ENCODE results near the gene ALG6.
"Not testable (repeated sequence)": the region's sequence is repeated elsewhere in the genome, so short reads cannot be mapped to it uniquely, and the experiment has no call there.

ALG6 gene

GRCh38 chr1:63328122-63328521, 39.3 kb upstream of the ALG6 start:
- DNase-seq (ENCODE audit: low read depth in 3 of 3, low spot score in 1 of 3): no peak

- no peak for DNase-seq (ENCODE audit: low read depth in 3 of 3, low spot score in 1 of 3)
These were observed 38.6 kb upstream of the ALG6 start for GRCh38 chr1:63328781-63329180.

DNA sequence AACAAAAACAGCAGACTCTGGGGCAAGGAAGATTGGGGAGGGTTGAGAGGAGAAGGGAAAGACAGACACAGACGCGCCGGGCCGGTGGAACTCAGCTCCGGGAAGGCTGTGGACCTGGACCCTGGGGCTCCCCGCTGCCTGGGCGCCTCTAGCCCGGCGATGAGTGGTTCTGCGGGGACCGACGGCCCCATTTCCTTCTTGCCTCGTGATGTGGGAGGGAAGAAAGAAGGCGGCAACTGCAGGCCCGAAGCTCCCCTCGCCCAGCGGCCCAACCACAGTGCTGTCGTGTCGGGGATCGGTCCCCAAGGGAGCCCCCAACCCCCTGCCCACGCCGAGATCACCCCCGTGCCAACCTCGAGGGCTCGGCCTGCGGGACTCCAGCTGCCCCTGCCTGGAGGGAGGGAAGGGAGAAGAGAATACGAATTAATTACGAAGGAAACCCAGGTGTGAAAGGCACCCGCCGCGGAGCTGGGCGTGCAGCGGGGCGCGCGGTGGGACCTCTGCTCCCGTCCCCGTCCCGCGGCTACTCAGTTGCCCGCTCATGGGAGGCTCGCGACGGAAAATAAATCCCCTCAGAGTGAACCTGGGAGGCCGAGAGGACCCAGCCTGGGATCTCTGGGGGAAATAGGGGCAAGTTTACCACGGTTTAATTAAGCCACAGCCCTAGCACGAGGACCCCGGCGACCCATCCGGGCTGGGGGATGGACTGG, 37.7 kb upstream of the ALG6 start:
- no peak for DNase-seq (ENCODE audit: low read depth in 3 of 3, low spot score in 1 of 3)

GRCh38 chr1:63330331-63330916, 37.0 kb upstream of the ALG6 start:
- DNase-seq (ENCODE audit: low read depth in 3 of 3, low spot score in 1 of 3): no peak

- no peak for DNase-seq (ENCODE audit: low read depth in 3 of 3, low spot score in 1 of 3)
These were observed 25.0 kb upstream of the ALG6 start for GRCh38 chr1:63342402-63342801.

DNA sequence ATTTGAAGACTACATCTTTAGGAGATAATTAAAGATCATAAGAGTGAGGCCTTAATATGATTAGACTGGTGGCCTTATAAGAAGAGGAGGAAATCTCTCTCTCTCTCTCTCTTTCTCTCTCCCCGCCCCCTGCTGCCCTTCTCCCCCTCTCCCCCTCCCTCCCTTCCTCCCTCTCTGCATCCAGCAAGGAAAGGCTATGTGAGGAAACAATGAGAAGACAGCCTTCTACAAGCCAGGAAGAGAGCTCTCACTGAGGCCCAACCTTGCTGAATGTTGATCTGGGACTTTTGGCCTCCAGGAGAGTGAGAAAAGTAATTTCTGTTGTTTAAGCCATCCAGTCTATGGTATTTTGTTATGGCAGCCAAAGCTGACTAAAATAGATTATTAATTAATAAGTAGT, 23.5 kb upstream of the ALG6 start:
- no peak for DNase-seq (ENCODE audit: low read depth in 3 of 3, low spot score in 1 of 3)

GRCh38 chr1:63350320-63350719, 17.1 kb upstream of the ALG6 start:
- no peak for DNase-seq (ENCODE audit: low read depth in 3 of 3, low spot score in 1 of 3)

DNA sequence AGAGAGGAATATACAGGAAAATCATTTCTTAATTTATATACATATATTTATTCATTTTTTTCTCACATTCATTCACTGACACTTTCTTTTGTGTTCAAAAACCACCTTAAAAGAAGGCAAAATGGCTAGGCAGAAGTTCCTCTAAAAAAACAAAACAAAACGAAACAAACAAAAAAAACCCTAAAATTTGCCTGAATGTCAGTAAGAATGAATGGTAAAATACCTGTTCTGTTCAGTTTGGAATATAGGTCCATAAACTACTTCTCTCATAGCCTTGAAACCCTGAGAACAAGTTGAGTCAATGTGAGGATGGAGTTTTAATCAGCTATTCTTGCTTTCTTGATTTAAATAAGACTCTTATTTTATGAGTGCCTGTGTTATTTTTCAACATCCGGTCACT, 14.7 kb upstream of the ALG6 start:
- no peak for DNase-seq (ENCODE audit: low read depth in 3 of 3, low spot score in 1 of 3)

- DNase-seq (ENCODE audit: low read depth in 3 of 3, low spot score in 1 of 3): not testable (repeated sequence)
These were observed 11.2 kb upstream of the ALG6 start for GRCh38 chr1:63356234-63356633.

- DNase-seq (ENCODE audit: low read depth in 3 of 3, low spot score in 1 of 3): no peak
These were observed 7.9 kb upstream of the ALG6 start for GRCh38 chr1:63359561-63359960.

GRCh38 chr1:63362073-63362472, 5.4 kb upstream of the ALG6 start:
- no peak for DNase-seq (ENCODE audit: low read depth in 3 of 3, low spot score in 1 of 3)

DNA sequence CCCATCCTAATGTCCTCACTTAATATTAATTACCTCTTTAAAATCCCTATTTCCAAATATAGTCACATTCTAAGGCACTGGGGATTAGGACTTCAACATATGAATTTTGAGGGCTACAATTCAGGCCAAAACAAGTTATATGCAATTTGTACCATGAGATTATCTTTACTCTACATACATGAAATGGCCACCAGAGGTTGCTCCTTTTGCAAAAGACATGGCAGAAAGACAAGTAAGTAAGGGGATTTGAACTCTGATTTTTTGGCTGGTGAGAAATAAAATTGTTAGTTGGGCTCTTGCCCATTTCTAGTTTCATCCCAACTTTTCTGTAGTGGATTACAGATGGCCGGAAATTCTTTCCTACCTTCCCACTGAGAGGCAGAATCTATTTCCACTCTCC, 4.8 kb upstream of the ALG6 start:
- no peak for DNase-seq (ENCODE audit: low read depth in 3 of 3, low spot score in 1 of 3)

DNA sequence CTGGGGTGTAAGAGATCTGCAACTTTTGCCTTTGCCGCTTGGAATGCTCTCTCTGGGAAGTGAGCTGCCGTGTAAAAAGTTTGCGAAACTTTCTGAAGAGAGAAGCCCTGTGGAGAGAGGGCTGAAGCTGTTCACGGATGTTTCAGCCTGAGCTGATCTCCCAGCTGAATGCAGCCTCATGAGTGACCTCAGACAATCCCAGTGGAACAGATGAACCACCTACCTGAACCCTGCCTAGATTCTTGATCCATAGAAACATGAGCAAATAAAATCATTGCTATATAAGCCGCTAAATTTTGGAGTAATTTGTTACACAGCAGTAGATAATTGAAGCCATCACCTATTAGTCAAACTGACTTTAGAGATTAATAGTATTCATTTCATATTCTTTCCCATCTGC, 4.4 kb upstream of the ALG6 start:
- no peak for DNase-seq (ENCODE audit: low read depth in 3 of 3, low spot score in 1 of 3)

DNA sequence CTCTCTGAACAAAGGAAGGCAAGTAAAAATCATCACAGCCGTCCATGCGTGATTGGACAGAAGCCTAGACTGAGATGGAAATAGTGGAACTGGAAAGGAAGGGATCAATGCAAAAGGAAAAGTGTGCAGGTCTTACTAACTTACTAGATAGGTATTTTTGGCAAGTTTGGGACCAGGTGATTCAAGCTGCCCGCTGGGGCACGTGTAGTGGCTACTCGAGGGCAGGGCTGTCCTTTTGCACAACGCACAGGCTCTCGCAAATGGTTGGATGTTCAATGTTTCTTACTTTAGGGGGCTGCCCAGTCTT, 566 bp upstream of the ALG6 start:
- DNase-seq (ENCODE audit: low read depth in 3 of 3, low spot score in 1 of 3): no peak

- DNase-seq (ENCODE audit: low read depth in 3 of 3, low spot score in 1 of 3): no peak
These were observed 704 bp downstream of the ALG6 start for GRCh38 chr1:63368131-63368530.

- DNase-seq (ENCODE audit: low read depth in 3 of 3, low spot score in 1 of 3): no peak
These were observed 12.2 kb downstream of the ALG6 start for GRCh38 chr1:63379583-63379982.

GRCh38 chr1:63381741-63382140, 14.3 kb downstream of the ALG6 start:
- DNase-seq (ENCODE audit: low read depth in 3 of 3, low spot score in 1 of 3): no peak

- no peak for DNase-seq (ENCODE audit: low read depth in 3 of 3, low spot score in 1 of 3)
These were observed 34.5 kb downstream of the ALG6 start for GRCh38 chr1:63401945-63402344.

GRCh38 chr1:63403386-63403785, 36.0 kb downstream of the ALG6 start:
- no peak for DNase-seq (ENCODE audit: low read depth in 3 of 3, low spot score in 1 of 3)

- no peak for DNase-seq (ENCODE audit: low read depth in 3 of 3, low spot score in 1 of 3)
These were observed 37.6 kb downstream of the ALG6 start for GRCh38 chr1:63405021-63405420.

DNA sequence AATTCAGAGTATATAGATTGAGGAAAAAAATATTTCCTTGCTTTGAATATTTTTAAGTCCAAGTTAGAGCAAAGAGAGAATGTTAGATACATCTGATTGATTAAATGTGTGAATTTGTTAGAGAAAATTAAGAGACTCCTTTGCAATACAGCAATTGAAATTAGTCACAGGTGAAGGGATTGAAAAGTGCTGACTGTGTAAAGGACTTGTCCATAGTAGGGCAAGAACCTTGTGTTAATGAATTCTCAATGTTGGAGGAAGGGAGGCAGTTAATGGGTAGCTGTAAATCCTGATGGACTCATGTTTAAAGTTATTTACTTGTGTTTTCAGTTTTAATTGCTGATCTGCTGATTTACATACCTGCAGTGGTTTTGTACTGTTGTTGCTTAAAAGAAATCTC, 38.6 kb downstream of the ALG6 start:
- DNase-seq (ENCODE audit: low read depth in 3 of 3, low spot score in 1 of 3): no peak

DNA sequence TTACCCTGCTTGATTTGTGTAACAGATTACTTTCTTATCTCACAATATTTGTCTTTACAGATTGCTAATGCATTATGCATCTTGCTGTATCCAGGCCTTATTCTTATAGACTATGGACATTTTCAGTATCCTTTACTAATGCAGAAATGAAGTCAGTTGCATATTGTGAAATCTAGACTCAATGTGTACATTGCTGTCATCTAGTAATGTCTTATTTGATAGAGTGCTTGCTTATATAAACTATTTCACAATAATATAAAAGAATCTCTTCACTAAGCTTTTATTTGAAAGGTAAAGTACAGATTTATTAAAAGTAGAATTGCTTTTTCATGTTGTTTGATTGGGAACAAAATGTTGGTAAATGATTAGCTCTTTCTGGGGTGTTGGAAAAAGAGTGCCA, 39.6 kb downstream of the ALG6 start:
- DNase-seq (ENCODE audit: low read depth in 3 of 3, low spot score in 1 of 3): no peak

- no peak for DNase-seq (ENCODE audit: low read depth in 3 of 3, low spot score in 1 of 3)
These were observed 40.9 kb downstream of the ALG6 start for GRCh38 chr1:63408331-63408730.
